Prostate gland (tissue), 2 donors: ENCODE results near the gene MXD3.

Source experiments
- POLR2A ChIP-seq: fragments of 450-650 bp; IDR thresholded peaks from one replicate; pipeline ENCODE4 v1.6.1; 2016; ENCODE audit warnings: antibody characterized with exemption, mild to moderate bottlenecking
- POLR2AphosphoS5 ChIP-seq: sonication (generic); formaldehyde crosslinking; IDR thresholded peaks from one replicate; pipeline ENCODE4 v1.6.1; 2017; ENCODE audit warnings: antibody characterized with exemption
- TF ChIP-seq, protein P1 (sequence below), 4 experiments: fragments of 200-600 bp in 2 of 4; fragments of 450-650 bp in 2 of 4; sonication (generic) in 2 of 4; IDR thresholded peaks; 1 replicate in 3 of 4; 2 replicates in 1 of 4; pipeline ENCODE4 v1.5.1; 2016 to 2019; ENCODE audit warnings: antibody characterized with exemption in 4 of 4, mild to moderate bottlenecking in 2 of 4, moderate library complexity in 2 of 4

DNA sequence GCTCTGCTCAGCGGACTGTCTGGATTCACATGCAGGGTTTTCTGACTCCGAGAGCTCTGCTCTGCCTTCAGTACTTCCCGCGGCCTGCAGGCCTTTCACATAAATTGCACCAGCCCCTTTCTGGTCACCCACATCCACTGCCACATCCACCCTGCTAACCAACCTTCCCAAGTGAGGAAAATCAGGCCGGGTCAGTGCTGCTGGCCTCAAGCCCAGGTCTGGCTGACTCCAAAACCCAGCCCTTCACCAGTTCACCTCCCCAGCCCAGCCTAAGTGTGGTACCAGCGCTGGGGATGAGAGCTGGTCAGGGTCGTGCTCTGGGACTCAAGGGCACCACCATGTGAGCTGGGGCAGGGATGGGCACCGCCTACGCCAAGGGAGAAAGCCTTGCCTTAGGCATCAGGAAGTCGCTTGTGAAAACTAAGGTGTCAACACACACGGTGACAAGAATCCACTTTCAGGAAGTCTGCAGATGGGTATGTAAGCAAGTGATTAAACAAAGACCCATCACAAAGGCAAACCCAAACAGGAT is 27.5 kb upstream of the MXD3 start:
- TF ChIP-seq POLR2A: no peak
- TF ChIP-seq, protein P1, sequence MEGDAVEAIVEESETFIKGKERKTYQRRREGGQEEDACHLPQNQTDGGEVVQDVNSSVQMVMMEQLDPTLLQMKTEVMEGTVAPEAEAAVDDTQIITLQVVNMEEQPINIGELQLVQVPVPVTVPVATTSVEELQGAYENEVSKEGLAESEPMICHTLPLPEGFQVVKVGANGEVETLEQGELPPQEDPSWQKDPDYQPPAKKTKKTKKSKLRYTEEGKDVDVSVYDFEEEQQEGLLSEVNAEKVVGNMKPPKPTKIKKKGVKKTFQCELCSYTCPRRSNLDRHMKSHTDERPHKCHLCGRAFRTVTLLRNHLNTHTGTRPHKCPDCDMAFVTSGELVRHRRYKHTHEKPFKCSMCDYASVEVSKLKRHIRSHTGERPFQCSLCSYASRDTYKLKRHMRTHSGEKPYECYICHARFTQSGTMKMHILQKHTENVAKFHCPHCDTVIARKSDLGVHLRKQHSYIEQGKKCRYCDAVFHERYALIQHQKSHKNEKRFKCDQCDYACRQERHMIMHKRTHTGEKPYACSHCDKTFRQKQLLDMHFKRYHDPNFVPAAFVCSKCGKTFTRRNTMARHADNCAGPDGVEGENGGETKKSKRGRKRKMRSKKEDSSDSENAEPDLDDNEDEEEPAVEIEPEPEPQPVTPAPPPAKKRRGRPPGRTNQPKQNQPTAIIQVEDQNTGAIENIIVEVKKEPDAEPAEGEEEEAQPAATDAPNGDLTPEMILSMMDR (IDR thresholded peaks at IDR 0.05): no peak
- TF ChIP-seq POLR2AphosphoS5: no peak
